CD14-positive monocyte (primary cell): ENCODE data around the gene KRTAP10-1. TPM values are rescaled to one million over a fixed set of nuclear protein-coding genes. Genes with fewer than 3 reads are reported as not detected.
A peak's percentile ranks its signal among the peaks of the same experiment; 100 is the strongest.
"Not testable (repeated sequence)": the region's sequence is repeated elsewhere in the genome, so short reads cannot be mapped to it uniquely, and the experiment has no call there.

Experiments used
- DNase-seq, 3 donors: peaks; one replicate each; pipeline ENCODE4 v3.0.0-alpha.2; 2011 to 2022
- H2AFZ ChIP-seq: 2 replicates; pipeline ENCODE4 v1.6.0; 2012; ENCODE audit warnings: mild to moderate bottlenecking, low read depth, low read length, inconsistent platforms; ENCODE audit not compliant: insufficient read depth, poor library complexity, severe bottlenecking
- H3K27ac ChIP-seq, 2 donors: 1 replicate in 1 of 2; 2 replicates in 1 of 2; pipeline ENCODE4 v1.5.1; 2012 to 2013; ENCODE audit warnings: low read length in 2 of 2, control low read depth in 1 of 2, inconsistent platforms in 1 of 2, low read depth in 1 of 2, mild to moderate bottlenecking in 1 of 2
- H3K27me3 ChIP-seq, 2 donors: one replicate each; pipeline versions ENCODE4 v1.6.0 to v1.6.1; 2011 to 2013; ENCODE audit warnings: low read length in 2 of 2; ENCODE audit not compliant: control insufficient read depth in 2 of 2, insufficient read depth in 2 of 2
- H3K36me3 ChIP-seq, 2 donors: replicated peaks in 1 of 2; 1 replicate in 1 of 2; 2 replicates in 1 of 2; pipeline versions ENCODE4 v1.5.1 to v1.6.1; 2012 to 2013; ENCODE audit warnings: low read length in 2 of 2, control low read depth in 1 of 2, inconsistent platforms in 1 of 2, mild to moderate bottlenecking in 1 of 2; ENCODE audit not compliant: insufficient read depth in 2 of 2, control insufficient read depth in 1 of 2
- H3K4me1 ChIP-seq, 2 donors: 1 replicate in 1 of 2; 2 replicates in 1 of 2; pipeline versions ENCODE4 v1.5.1 to v1.6.1; 2012 to 2013; ENCODE audit warnings: low read length in 2 of 2, control low read depth in 1 of 2, inconsistent platforms in 1 of 2, mild to moderate bottlenecking in 1 of 2, moderate library complexity in 1 of 2; ENCODE audit not compliant: insufficient read depth in 2 of 2, control insufficient read depth in 1 of 2
- H3K4me2 ChIP-seq: replicated peaks from 2 replicates; pipeline ENCODE3; 2012; ENCODE audit warnings: low read length, moderate library complexity, mild to moderate bottlenecking; ENCODE audit not compliant: poor library complexity, severe bottlenecking; ENCODE audit errors: extremely low read depth
- H3K4me3 ChIP-seq, 3 experiments: fragments of 200-600 bp in 1 of 3; sonication (generic) in 1 of 3; replicated peaks in 1 of 3; 1 replicate in 2 of 3; 2 replicates in 1 of 3; pipeline ENCODE4 v1.5.1; 2011 to 2013; ENCODE audit warnings: low read length in 3 of 3, mild to moderate bottlenecking in 3 of 3, control low read depth in 2 of 3, low read depth in 2 of 3, inconsistent platforms in 1 of 3, moderate library complexity in 1 of 3
- H3K79me2 ChIP-seq: 2 replicates; pipeline ENCODE4 v1.6.0; 2012; ENCODE audit warnings: mild to moderate bottlenecking, control low read depth, inconsistent platforms, low read length, moderate library complexity; ENCODE audit not compliant: insufficient read depth
- H3K9ac ChIP-seq: 2 replicates; pipeline ENCODE4 v1.6.0; 2017; ENCODE audit warnings: low read length, mild to moderate bottlenecking; ENCODE audit not compliant: insufficient read depth, poor library complexity, severe bottlenecking
- H3K9me3 ChIP-seq, 2 donors: replicated peaks in 1 of 2; 1 replicate in 1 of 2; 2 replicates in 1 of 2; pipeline versions ENCODE4 v1.5.1 to v1.6.1; 2012 to 2013; ENCODE audit warnings: low read length in 2 of 2, control low read depth in 1 of 2; ENCODE audit not compliant: control insufficient read depth in 1 of 2, insufficient read depth in 1 of 2
- H4K20me1 ChIP-seq: 2 replicates; pipeline ENCODE4 v1.6.0; 2012; ENCODE audit warnings: mild to moderate bottlenecking, low read length, control low read depth, moderate library complexity; ENCODE audit not compliant: insufficient read depth
- H3K27ac Mint-ChIP-seq, 7 donors: one replicate each; pipeline ENCODE4 v1.8.0; 2020; ENCODE audit warnings: mild to moderate bottlenecking in 7 of 7, mixed read lengths in 7 of 7, moderate library complexity in 6 of 7, inconsistent platforms in 2 of 7
- H3K27me3 Mint-ChIP-seq, 3 donors: one replicate each; pipeline ENCODE4 v1.8.0; 2021 to 2022; ENCODE audit warnings: low read depth in 3 of 3, mild to moderate bottlenecking in 3 of 3, mixed read lengths in 3 of 3, moderate library complexity in 3 of 3, inconsistent platforms in 1 of 3
- H3K36me3 Mint-ChIP-seq, 2 donors: one replicate each; pipeline ENCODE4 v1.8.0; 2020; ENCODE audit warnings: mixed read lengths in 2 of 2, inconsistent platforms in 1 of 2, mild to moderate bottlenecking in 1 of 2
- H3K4me1 Mint-ChIP-seq: one replicate; pipeline ENCODE4 v1.8.0; 2020; ENCODE audit warnings: mild to moderate bottlenecking, mixed read lengths
- H3K4me3 Mint-ChIP-seq, 2 donors: one replicate each; pipeline ENCODE4 v1.8.0; 2020; ENCODE audit warnings: mild to moderate bottlenecking in 2 of 2, mixed read lengths in 2 of 2, moderate library complexity in 1 of 2
- H3K9me3 Mint-ChIP-seq, 7 donors: one replicate each; pipeline ENCODE4 v1.8.0; 2020 to 2022; ENCODE audit warnings: mixed read lengths in 7 of 7, mild to moderate bottlenecking in 6 of 7, moderate library complexity in 6 of 7, inconsistent platforms in 2 of 7
- WGBS: methylation state at CpG from one replicate; pipeline ENCODE4 v1.1.5; 2013; ENCODE audit warnings: missing lambda C conversion rate; ENCODE audit not compliant: insufficient coverage; 5-methylcytosine and 5-hydroxymethylcytosine counted together
- intact Hi-C, 2 donors: fragments of 100-400 bp; cut with micrococcal nuclease; formaldehyde crosslinking; loops; one replicate each; pipeline versions ENCODE4 v1.15.0 to v1.15.1; 2023
- polyA plus RNA-seq, 3 donors: library from polyadenylated mRNA; depleted of rRNA in 1 of 3; unstranded in 2 of 3; stranded (reverse) in 1 of 3; fragments of 300-500 nt in 2 of 3; fragments of >200 nt in 1 of 3; fragmentation: Illumina TruSeq in 2 of 3; gene quantifications; 1 replicate in 2 of 3; 2 replicates in 1 of 3; pipeline ENCODE4 v1.2.3, GENCODE V29; 2012 to 2021
- TF ChIP-seq, protein P1 (sequence below): fragments of 200-600 bp; IDR thresholded peaks from one replicate; pipeline ENCODE4 v1.8.0; 2022; ENCODE audit warnings: antibody characterized with exemption, mild to moderate bottlenecking

KRTAP10-1 gene
- polyA plus RNA-seq, 3 donors: not detected

DNA sequence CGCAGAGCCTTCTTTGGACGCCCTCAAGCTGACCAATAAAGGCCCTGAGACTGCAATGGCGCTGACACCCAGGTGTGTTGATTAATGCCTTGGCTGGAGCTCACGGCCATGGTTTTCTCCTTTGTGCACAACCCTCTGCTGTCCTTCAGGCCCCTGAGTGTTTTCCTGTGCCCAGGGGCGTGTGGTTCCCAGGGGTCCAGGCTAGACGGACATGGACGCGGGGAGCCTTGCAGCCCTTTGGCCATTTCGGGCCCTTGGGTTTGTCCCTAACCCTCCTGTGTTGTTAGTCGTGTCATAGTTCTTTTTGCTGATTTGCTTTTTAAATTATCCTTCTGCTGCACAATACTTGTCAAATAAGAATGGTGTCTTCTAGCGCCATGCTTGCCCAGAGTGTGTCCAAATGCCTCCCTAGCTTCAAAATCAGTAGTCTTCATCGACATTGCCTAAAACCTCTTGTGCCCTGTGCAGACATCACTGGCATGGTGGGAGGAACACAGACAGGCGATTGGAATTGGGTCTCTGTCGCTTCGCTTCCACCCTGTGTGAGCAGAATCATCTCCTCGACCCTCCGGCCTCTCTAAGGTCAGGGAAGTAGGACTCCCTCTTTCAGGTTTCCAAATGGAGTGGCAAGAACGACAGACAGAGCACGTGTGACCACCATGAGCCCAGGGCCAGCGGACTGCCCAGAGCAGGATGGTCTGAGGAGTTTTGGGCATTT lies 35.5 kb upstream of the KRTAP10-1 start:
- peaks cover 18 to 56% (median 42%) of the 10 kb centered on the region in 7 donors for H3K9me3 Mint-ChIP-seq
- H3K4me1 ChIP-seq: no peaks in the 10 kb centered on the region
- no peak overlapping the region for H3K27ac ChIP-seq
- no peak overlapping the region for H3K4me3 ChIP-seq
- H3K27me3 ChIP-seq: no peaks in the 10 kb centered on the region
- peak overlapping the region in 1 of 7 donors; percentile 46 for H3K27ac Mint-ChIP-seq
- no peak overlapping the region for H3K4me3 Mint-ChIP-seq
- WGBS: 93% methylated on average over 15 of the region's 20 CpGs
- peaks cover 6 to 26% (median 18%) of the 10 kb centered on the region in 3 donors for H3K27me3 Mint-ChIP-seq
- H3K79me2 ChIP-seq: no peaks in the 10 kb centered on the region
- DNase-seq: no peak
- H3K36me3 Mint-ChIP-seq: no peaks in the 10 kb centered on the region
- H3K9ac ChIP-seq: no peak overlapping the region
- no peaks in the 10 kb centered on the region for H4K20me1 ChIP-seq
- peaks cover 5 to 50% of the 10 kb centered on the region in 2 donors for H3K9me3 ChIP-seq
- no peak overlapping the region for H2AFZ ChIP-seq
- TF ChIP-seq, protein P1, sequence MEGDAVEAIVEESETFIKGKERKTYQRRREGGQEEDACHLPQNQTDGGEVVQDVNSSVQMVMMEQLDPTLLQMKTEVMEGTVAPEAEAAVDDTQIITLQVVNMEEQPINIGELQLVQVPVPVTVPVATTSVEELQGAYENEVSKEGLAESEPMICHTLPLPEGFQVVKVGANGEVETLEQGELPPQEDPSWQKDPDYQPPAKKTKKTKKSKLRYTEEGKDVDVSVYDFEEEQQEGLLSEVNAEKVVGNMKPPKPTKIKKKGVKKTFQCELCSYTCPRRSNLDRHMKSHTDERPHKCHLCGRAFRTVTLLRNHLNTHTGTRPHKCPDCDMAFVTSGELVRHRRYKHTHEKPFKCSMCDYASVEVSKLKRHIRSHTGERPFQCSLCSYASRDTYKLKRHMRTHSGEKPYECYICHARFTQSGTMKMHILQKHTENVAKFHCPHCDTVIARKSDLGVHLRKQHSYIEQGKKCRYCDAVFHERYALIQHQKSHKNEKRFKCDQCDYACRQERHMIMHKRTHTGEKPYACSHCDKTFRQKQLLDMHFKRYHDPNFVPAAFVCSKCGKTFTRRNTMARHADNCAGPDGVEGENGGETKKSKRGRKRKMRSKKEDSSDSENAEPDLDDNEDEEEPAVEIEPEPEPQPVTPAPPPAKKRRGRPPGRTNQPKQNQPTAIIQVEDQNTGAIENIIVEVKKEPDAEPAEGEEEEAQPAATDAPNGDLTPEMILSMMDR: no peak
- H3K4me2 ChIP-seq: no peak overlapping the region
- no peaks in the 10 kb centered on the region for H3K4me1 Mint-ChIP-seq
- intact Hi-C loops: no loop called here
- H3K36me3 ChIP-seq: no peaks in the 10 kb centered on the region

GRCh38 chr21:44574457-44575306 lies 34.7 kb upstream of the KRTAP10-1 start:
- H3K27me3 ChIP-seq: no peaks in the 10 kb centered on the region
- Mint-ChIP-seq H3K27me3 (peaks cover 6 to 21% (median 14%) of the 10 kb centered on the region in 3 donors), H3K4me1 (no peaks in the 10 kb centered on the region), H3K36me3 (no peaks in the 10 kb centered on the region), H3K27ac (peak overlapping the region in 1 of 7 donors; percentile 44), H3K4me3 (no peak overlapping the region), H3K9me3 (peaks cover 16 to 49% (median 39%) of the 10 kb centered on the region in 7 donors)
- no peaks in the 10 kb centered on the region for H3K4me1 ChIP-seq
- H3K9ac ChIP-seq: no peak overlapping the region
- H4K20me1 ChIP-seq: no peaks in the 10 kb centered on the region
- no peak overlapping the region for H3K27ac ChIP-seq
- peaks cover 5 to 43% of the 10 kb centered on the region in 2 donors for H3K9me3 ChIP-seq
- no peak overlapping the region for H3K4me3 ChIP-seq
- no peaks in the 10 kb centered on the region for H3K79me2 ChIP-seq
- H3K36me3 ChIP-seq: no peaks in the 10 kb centered on the region
- DNase-seq: no peak
- H2AFZ ChIP-seq: no peak overlapping the region
- TF ChIP-seq, protein P1: no peak
- intact Hi-C loops: no loop called here
- WGBS: 36% methylated on average over 18 of the region's 21 CpGs
- H3K4me2 ChIP-seq: no peak overlapping the region

DNA sequence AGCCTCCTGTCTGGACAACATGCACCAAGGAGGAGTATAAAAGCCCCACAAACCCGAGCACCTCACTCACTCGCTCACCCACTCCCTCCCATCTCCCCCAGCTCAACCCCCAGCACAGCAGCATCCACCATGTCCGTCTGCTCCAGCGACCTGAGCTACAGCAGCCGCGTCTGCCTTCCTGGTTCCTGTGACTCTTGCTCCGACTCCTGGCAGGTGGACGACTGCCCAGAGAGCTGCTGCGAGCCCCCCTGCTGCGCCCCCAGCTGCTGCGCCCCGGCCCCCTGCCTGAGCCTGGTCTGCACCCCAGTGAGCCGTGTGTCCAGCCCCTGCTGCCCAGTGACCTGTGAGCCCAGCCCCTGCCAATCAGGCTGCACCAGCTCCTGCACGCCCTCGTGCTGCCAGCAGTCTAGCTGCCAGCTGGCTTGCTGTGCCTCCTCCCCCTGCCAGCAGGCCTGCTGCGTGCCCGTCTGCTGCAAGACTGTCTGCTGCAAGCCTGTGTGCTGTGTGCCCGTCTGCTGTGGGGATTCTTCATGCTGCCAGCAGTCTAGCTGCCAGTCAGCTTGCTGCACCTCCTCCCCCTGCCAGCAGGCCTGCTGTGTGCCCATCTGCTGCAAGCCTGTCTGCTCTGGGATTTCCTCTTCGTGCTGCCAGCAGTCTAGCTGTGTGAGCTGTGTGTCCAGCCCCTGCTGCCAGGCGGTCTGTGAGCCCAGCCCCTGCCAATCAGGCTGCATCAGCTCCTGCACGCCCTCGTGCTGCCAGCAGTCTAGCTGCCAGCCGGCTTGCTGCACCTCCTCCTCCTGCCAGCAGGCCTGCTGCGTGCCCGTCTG lies 33.8 kb upstream of the KRTAP10-1 start, which contains the start of gene KRTAP10-4:
Gene KRTAP10-4 (plus strand): TSS at position 100 of the 827 bp plus-strand sequence. CDS start 30 bp downstream, at position 130.
- H3K4me2 ChIP-seq, H4K20me1 ChIP-seq, DNase-seq, H2AFZ ChIP-seq, intact Hi-C loops, H3K27me3 ChIP-seq, H3K4me1 Mint-ChIP-seq, H3K9ac ChIP-seq, H3K4me3 Mint-ChIP-seq, H3K4me1 ChIP-seq, H3K4me3 ChIP-seq, H3K36me3 ChIP-seq, H3K79me2 ChIP-seq, H3K27ac ChIP-seq, H3K36me3 Mint-ChIP-seq: not testable (repeated sequence)
- Mint-ChIP-seq H3K27me3 (peaks cover 6 to 19% (median 12%) of the 10 kb centered on the region in 3 donors), H3K9me3 (peaks cover 14 to 49% (median 36%) of the 10 kb centered on the region in 7 donors), H3K27ac (peak within 1 kb of the TSS in 2 of 7 donors; percentile 44 to 66)
- WGBS: 77% methylated on average over 18 of the region's 25 CpGs
- H3K9me3 ChIP-seq: peaks cover 5 to 37% of the 10 kb centered on the region in 2 donors
